CD14-positive monocyte (primary cell): ENCODE measurements around the gene PTPRN2. TPM values are rescaled to one million over a fixed set of nuclear protein-coding genes. Genes with fewer than 3 reads are reported as not detected.

Source experiments
- DNase-seq, 3 donors: peaks; one replicate each; pipeline ENCODE4 v3.0.0-alpha.2; 2011 to 2022
- H2AFZ ChIP-seq: 2 replicates; pipeline ENCODE4 v1.6.0; 2012; ENCODE audit warnings: mild to moderate bottlenecking, low read depth, low read length, inconsistent platforms; ENCODE audit not compliant: insufficient read depth, poor library complexity, severe bottlenecking
- H3K27ac ChIP-seq, 2 donors: 1 replicate in 1 of 2; 2 replicates in 1 of 2; pipeline ENCODE4 v1.5.1; 2012 to 2013; ENCODE audit warnings: low read length in 2 of 2, control low read depth in 1 of 2, inconsistent platforms in 1 of 2, low read depth in 1 of 2, mild to moderate bottlenecking in 1 of 2
- H3K27me3 ChIP-seq, 2 donors: one replicate each; pipeline versions ENCODE4 v1.6.0 to v1.6.1; 2011 to 2013; ENCODE audit warnings: low read length in 2 of 2; ENCODE audit not compliant: control insufficient read depth in 2 of 2, insufficient read depth in 2 of 2
- H3K36me3 ChIP-seq, 2 donors: replicated peaks in 1 of 2; 1 replicate in 1 of 2; 2 replicates in 1 of 2; pipeline versions ENCODE4 v1.5.1 to v1.6.1; 2012 to 2013; ENCODE audit warnings: low read length in 2 of 2, control low read depth in 1 of 2, inconsistent platforms in 1 of 2, mild to moderate bottlenecking in 1 of 2; ENCODE audit not compliant: insufficient read depth in 2 of 2, control insufficient read depth in 1 of 2
- H3K4me1 ChIP-seq, 2 donors: 1 replicate in 1 of 2; 2 replicates in 1 of 2; pipeline versions ENCODE4 v1.5.1 to v1.6.1; 2012 to 2013; ENCODE audit warnings: low read length in 2 of 2, control low read depth in 1 of 2, inconsistent platforms in 1 of 2, mild to moderate bottlenecking in 1 of 2, moderate library complexity in 1 of 2; ENCODE audit not compliant: insufficient read depth in 2 of 2, control insufficient read depth in 1 of 2
- H3K4me2 ChIP-seq: replicated peaks from 2 replicates; pipeline ENCODE3; 2012; ENCODE audit warnings: low read length, moderate library complexity, mild to moderate bottlenecking; ENCODE audit not compliant: poor library complexity, severe bottlenecking; ENCODE audit errors: extremely low read depth
- H3K4me3 ChIP-seq, 3 experiments: fragments of 200-600 bp in 1 of 3; sonication (generic) in 1 of 3; replicated peaks in 1 of 3; 1 replicate in 2 of 3; 2 replicates in 1 of 3; pipeline ENCODE4 v1.5.1; 2011 to 2013; ENCODE audit warnings: low read length in 3 of 3, mild to moderate bottlenecking in 3 of 3, control low read depth in 2 of 3, low read depth in 2 of 3, inconsistent platforms in 1 of 3, moderate library complexity in 1 of 3
- H3K79me2 ChIP-seq: 2 replicates; pipeline ENCODE4 v1.6.0; 2012; ENCODE audit warnings: mild to moderate bottlenecking, control low read depth, inconsistent platforms, low read length, moderate library complexity; ENCODE audit not compliant: insufficient read depth
- H3K9ac ChIP-seq: 2 replicates; pipeline ENCODE4 v1.6.0; 2017; ENCODE audit warnings: low read length, mild to moderate bottlenecking; ENCODE audit not compliant: insufficient read depth, poor library complexity, severe bottlenecking
- H3K9me3 ChIP-seq, 2 donors: replicated peaks in 1 of 2; 1 replicate in 1 of 2; 2 replicates in 1 of 2; pipeline versions ENCODE4 v1.5.1 to v1.6.1; 2012 to 2013; ENCODE audit warnings: low read length in 2 of 2, control low read depth in 1 of 2; ENCODE audit not compliant: control insufficient read depth in 1 of 2, insufficient read depth in 1 of 2
- H4K20me1 ChIP-seq: 2 replicates; pipeline ENCODE4 v1.6.0; 2012; ENCODE audit warnings: mild to moderate bottlenecking, low read length, control low read depth, moderate library complexity; ENCODE audit not compliant: insufficient read depth
- H3K27ac Mint-ChIP-seq, 7 donors: one replicate each; pipeline ENCODE4 v1.8.0; 2020; ENCODE audit warnings: mild to moderate bottlenecking in 7 of 7, mixed read lengths in 7 of 7, moderate library complexity in 6 of 7, inconsistent platforms in 2 of 7
- H3K27me3 Mint-ChIP-seq, 3 donors: one replicate each; pipeline ENCODE4 v1.8.0; 2021 to 2022; ENCODE audit warnings: low read depth in 3 of 3, mild to moderate bottlenecking in 3 of 3, mixed read lengths in 3 of 3, moderate library complexity in 3 of 3, inconsistent platforms in 1 of 3
- H3K36me3 Mint-ChIP-seq, 2 donors: one replicate each; pipeline ENCODE4 v1.8.0; 2020; ENCODE audit warnings: mixed read lengths in 2 of 2, inconsistent platforms in 1 of 2, mild to moderate bottlenecking in 1 of 2
- H3K4me1 Mint-ChIP-seq: one replicate; pipeline ENCODE4 v1.8.0; 2020; ENCODE audit warnings: mild to moderate bottlenecking, mixed read lengths
- H3K4me3 Mint-ChIP-seq, 2 donors: one replicate each; pipeline ENCODE4 v1.8.0; 2020; ENCODE audit warnings: mild to moderate bottlenecking in 2 of 2, mixed read lengths in 2 of 2, moderate library complexity in 1 of 2
- H3K9me3 Mint-ChIP-seq, 7 donors: one replicate each; pipeline ENCODE4 v1.8.0; 2020 to 2022; ENCODE audit warnings: mixed read lengths in 7 of 7, mild to moderate bottlenecking in 6 of 7, moderate library complexity in 6 of 7, inconsistent platforms in 2 of 7
- whole genome bisulfite sequencing: methylation state at CpG from one replicate; pipeline ENCODE4 v1.1.5; 2013; ENCODE audit warnings: missing lambda C conversion rate; ENCODE audit not compliant: insufficient coverage; 5-methylcytosine and 5-hydroxymethylcytosine counted together
- intact Hi-C, 2 donors: fragments of 100-400 bp; cut with micrococcal nuclease; formaldehyde crosslinking; loops; one replicate each; pipeline versions ENCODE4 v1.15.0 to v1.15.1; 2023
- polyA plus RNA-seq, 3 donors: library from polyadenylated mRNA; depleted of rRNA in 1 of 3; unstranded in 2 of 3; stranded (reverse) in 1 of 3; fragments of 300-500 nt in 2 of 3; fragments of >200 nt in 1 of 3; fragmentation: Illumina TruSeq in 2 of 3; gene quantifications; 1 replicate in 2 of 3; 2 replicates in 1 of 3; pipeline ENCODE4 v1.2.3, GENCODE V29; 2012 to 2021
- TF ChIP-seq, protein P1 (sequence below): fragments of 200-600 bp; IDR thresholded peaks from one replicate; pipeline ENCODE4 v1.8.0; 2022; ENCODE audit warnings: antibody characterized with exemption, mild to moderate bottlenecking

PTPRN2 gene
- polyA plus RNA-seq, 3 donors = 0.25 to 1.4 (median 0.97) TPM

DNA sequence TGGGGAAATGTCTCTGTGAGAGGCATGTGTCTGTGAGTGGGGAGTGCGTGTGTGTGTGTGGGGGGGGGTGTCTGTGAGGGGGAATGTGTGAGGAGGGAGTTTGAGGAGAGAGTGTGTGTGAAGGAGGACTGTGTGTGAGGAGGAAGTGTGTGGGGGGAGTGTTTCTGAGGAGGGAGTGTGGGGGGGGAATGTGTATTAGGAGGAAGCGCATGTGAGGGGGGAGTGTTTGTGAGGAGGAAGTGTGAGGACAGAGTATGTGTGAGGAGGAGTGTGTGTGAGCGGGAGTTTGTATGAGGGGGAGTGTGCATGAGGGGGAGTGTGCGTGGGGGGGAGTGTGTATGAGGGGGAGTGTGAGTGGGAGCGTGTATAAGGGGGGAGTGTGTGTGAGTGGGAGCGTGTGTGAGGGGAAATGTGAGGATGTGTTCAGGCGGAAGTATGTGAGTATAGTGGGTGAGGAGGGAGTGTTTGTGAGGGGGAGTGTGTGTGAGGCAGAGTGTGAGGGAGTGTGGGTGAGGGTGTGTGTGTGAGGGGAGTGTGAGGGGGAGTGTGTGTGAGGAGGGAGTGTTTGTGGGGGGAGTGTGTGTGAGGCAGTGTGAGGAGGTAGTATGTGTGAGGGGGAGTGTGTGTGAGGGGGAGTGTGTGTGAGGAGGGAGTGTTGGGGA is 21.8 kb upstream of the PTPRN2 start:
- intact Hi-C loops = no loop called here
- Mint-ChIP-seq H3K4me3 (no peak overlapping the region), H3K27ac (peak overlapping the region in 6 of 7 donors; percentile 32 to 54 (median 45))

DNA sequence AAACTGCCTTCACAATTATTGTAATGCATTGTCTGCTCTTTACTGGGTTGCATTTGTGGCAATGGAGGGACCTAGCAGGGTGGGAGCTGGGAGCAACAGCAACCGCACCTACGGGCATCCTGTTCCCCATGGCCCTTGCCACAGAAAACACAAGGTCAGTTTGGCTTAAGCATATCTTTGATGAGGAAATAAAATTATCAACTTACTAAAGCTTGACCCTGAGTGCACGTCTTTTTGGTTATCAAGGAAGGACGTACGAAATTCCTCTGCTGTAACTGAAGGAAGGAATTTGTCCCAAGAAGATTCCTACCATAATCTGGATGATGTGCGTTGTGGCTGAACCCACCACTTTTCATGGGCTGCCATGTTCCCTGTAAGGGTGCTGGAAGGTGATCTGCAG is 19.9 kb upstream of the PTPRN2 start:
- no peaks in the 10 kb centered on the region for H3K27me3 Mint-ChIP-seq
- Histone ChIP-seq H3K4me1 (no peaks in the 10 kb centered on the region), H3K36me3 (peaks cover 5 to 41% of the 10 kb centered on the region in 2 donors), H3K79me2 (no peaks in the 10 kb centered on the region), H3K4me3 (no peak overlapping the region), H3K9me3 (no peaks in the 10 kb centered on the region), H2AFZ (no peak overlapping the region), H4K20me1 (no peaks in the 10 kb centered on the region), H3K27me3 (no peaks in the 10 kb centered on the region), H3K27ac (no peak overlapping the region), H3K4me2 (no peak overlapping the region), H3K9ac (no peak overlapping the region)
- H3K4me3 Mint-ChIP-seq = no peak overlapping the region
- H3K9me3 Mint-ChIP-seq = no peaks in the 10 kb centered on the region
- intact Hi-C loops = no loop called here
- TF ChIP-seq, protein P1, sequence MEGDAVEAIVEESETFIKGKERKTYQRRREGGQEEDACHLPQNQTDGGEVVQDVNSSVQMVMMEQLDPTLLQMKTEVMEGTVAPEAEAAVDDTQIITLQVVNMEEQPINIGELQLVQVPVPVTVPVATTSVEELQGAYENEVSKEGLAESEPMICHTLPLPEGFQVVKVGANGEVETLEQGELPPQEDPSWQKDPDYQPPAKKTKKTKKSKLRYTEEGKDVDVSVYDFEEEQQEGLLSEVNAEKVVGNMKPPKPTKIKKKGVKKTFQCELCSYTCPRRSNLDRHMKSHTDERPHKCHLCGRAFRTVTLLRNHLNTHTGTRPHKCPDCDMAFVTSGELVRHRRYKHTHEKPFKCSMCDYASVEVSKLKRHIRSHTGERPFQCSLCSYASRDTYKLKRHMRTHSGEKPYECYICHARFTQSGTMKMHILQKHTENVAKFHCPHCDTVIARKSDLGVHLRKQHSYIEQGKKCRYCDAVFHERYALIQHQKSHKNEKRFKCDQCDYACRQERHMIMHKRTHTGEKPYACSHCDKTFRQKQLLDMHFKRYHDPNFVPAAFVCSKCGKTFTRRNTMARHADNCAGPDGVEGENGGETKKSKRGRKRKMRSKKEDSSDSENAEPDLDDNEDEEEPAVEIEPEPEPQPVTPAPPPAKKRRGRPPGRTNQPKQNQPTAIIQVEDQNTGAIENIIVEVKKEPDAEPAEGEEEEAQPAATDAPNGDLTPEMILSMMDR = no peak
- peaks cover 19 to 57% of the 10 kb centered on the region in 2 donors for H3K36me3 Mint-ChIP-seq
- H3K27ac Mint-ChIP-seq = no peak overlapping the region
- peaks cover 2% of the 10 kb centered on the region for H3K4me1 Mint-ChIP-seq
- DNase-seq = no peak
- WGBS = 100% methylated on average over 2 of the region's 6 CpGs

More for the DNA sequence above, 21.8 kb upstream of the PTPRN2 start:
- Histone ChIP-seq H3K9me3 (no peaks in the 10 kb centered on the region), H2AFZ (no peak overlapping the region), H3K36me3 (peaks cover 5 to 51% of the 10 kb centered on the region in 2 donors), H3K4me2 (no peak overlapping the region), H3K4me1 (no peaks in the 10 kb centered on the region), H3K27ac (no peak overlapping the region), H3K27me3 (no peaks in the 10 kb centered on the region), H3K9ac (no peak overlapping the region), H3K4me3 (no peak overlapping the region), H3K79me2 (no peaks in the 10 kb centered on the region), H4K20me1 (no peaks in the 10 kb centered on the region)
- peaks cover 2% of the 10 kb centered on the region for H3K4me1 Mint-ChIP-seq
- H3K9me3 Mint-ChIP-seq = no peaks in the 10 kb centered on the region
- no peaks in the 10 kb centered on the region for H3K27me3 Mint-ChIP-seq
- H3K36me3 Mint-ChIP-seq = peaks cover 19 to 63% of the 10 kb centered on the region in 2 donors
- no peak for DNase-seq
- 60% methylated on average over 7 of the region's 7 CpGs for WGBS
- TF ChIP-seq, protein P1 = no peak
